ENCODE data around the gene ITGA3. TPM values are rescaled to one million over a fixed set of nuclear protein-coding genes. Genes with fewer than 3 reads are reported as not detected.
A peak's percentile ranks its signal among the peaks of the same experiment; 100 is the strongest.

The ITGA3 gene
- total and polyA plus RNA-seq, 10 donors = 5.5 to 52.3 (median 32.8) TPM

DNA sequence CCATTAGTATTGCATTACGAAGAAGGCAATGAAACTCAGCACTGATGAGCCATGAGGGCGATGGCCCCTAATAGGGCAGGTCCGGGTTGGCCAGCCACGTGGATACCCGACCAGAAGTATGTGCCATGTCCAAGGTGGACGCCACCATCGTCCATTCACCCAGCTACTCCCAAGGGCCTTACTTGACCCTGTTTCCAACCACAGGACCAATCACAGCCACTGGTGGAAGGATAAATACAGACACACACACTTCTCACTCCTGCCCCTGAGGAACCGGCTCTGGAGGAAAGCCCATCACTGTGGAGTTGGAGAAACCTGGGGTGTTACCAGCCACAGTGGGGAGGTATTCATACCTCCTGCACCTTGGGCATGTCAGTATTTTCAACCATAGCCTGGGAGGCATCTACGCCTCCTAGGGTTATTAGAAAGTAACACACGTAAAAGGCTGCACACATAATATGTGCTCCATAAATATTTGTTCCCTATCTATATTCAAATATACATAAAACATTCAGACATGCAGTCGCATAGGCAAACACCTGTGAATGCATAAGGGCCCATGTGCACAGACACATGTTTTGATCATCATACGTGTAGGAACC, 5.4 kb upstream of the ITGA3 start:
- H3K36me3 ChIP-seq = no peaks in the 10 kb centered on the region
- no peak for TF ChIP-seq POLR2A (IDR thresholded peaks at IDR 0.05)
- intact Hi-C loops (cut with DNase I; ENCODE audit: low total_unique reads) = no loop called here
- no peak overlapping the region for H3K4me3 ChIP-seq
- H3K27me3 ChIP-seq (replicated peaks in 1 of 7) = peaks cover 0 to 19% (median 0%) of the 10 kb centered on the region in 7 donors
- DNase-seq = no peak
- peak overlapping the region in 2 of 8 donors; percentile 86 to 88 for H3K27ac ChIP-seq
- peaks cover 5 to 79% (median 43%) of the 10 kb centered on the region in 6 donors for H3K4me1 ChIP-seq
- H3K9me3 ChIP-seq = no peaks in the 10 kb centered on the region
- 85 to 94% (median 89%) methylated on average over 12 of the region's 12 CpGs for WGBS, 5 donors

DNA sequence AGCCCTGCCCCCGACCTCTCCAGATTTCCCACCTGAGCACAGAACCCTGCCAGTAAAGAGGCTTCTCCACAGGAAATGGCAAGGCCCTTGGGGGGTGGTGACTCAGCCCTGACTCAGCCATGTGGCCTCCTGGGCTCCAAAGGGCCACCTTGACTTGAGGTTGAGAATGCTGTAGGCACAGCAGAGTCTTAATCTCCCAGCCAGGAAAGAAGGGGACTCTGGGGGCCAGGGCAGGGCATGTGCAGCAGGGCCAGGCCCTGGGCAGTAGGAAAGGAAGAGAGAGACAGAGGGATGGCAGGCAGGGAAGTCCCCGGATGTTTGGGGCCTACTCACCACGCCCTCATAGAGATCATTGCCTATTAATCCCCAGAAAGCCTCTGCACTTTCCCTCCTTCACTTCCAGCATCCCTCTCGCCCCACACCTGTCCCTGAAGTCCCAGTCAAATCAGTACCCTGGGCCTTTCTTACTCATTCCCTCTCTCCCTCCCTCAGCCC, 4.8 kb upstream of the ITGA3 start:
- H3K4me1 ChIP-seq = peaks cover 5 to 79% (median 42%) of the 10 kb centered on the region in 6 donors
- intact Hi-C loops (cut with DNase I; ENCODE audit: low total_unique reads) = no loop called here
- peak overlapping the region in 3 of 8 donors; percentile 21 to 88 (median 86) for H3K27ac ChIP-seq
- TF ChIP-seq, protein P1, sequence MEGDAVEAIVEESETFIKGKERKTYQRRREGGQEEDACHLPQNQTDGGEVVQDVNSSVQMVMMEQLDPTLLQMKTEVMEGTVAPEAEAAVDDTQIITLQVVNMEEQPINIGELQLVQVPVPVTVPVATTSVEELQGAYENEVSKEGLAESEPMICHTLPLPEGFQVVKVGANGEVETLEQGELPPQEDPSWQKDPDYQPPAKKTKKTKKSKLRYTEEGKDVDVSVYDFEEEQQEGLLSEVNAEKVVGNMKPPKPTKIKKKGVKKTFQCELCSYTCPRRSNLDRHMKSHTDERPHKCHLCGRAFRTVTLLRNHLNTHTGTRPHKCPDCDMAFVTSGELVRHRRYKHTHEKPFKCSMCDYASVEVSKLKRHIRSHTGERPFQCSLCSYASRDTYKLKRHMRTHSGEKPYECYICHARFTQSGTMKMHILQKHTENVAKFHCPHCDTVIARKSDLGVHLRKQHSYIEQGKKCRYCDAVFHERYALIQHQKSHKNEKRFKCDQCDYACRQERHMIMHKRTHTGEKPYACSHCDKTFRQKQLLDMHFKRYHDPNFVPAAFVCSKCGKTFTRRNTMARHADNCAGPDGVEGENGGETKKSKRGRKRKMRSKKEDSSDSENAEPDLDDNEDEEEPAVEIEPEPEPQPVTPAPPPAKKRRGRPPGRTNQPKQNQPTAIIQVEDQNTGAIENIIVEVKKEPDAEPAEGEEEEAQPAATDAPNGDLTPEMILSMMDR (IDR thresholded peaks at IDR 0.05 in 8 of 11, conservative IDR thresholded peaks at IDR 0.05 in 3 of 11) = no peak
- no peak for TF ChIP-seq POLR2AphosphoS5 (IDR thresholded peaks at IDR 0.05)
- no peak for TF ChIP-seq POLR2A (IDR thresholded peaks at IDR 0.05)
- no peak overlapping the region for H3K4me3 ChIP-seq
- no peaks in the 10 kb centered on the region for H3K36me3 ChIP-seq
- WGBS, 5 donors = 60 to 71% (median 67%) methylated on average over 4 of the region's 4 CpGs
- peaks cover 0 to 25% (median 0%) of the 10 kb centered on the region in 7 donors for H3K27me3 ChIP-seq (replicated peaks in 1 of 7)
- DNase-seq = peak; percentile 56
- no peaks in the 10 kb centered on the region for H3K9me3 ChIP-seq

DNA sequence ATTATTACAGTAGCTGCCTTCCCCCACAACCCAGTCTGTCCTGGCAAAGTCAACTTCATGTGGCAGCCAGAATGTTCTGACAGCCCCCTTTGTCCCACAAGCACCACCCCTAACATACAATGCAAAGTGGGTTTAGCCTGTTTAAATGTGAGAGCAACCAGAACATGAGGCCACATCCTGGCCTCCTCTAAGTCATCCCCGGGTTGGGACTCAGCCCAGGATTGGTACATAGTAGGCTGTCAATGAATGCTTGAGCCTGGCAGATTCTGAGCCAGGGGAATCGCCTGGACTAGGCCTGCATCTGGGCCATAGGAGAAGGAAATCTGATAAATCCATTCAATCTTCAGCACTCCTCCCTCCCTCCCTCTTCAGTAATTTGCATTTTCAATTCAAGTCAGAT, 4.3 kb upstream of the ITGA3 start:
- intact Hi-C loops (cut with DNase I; ENCODE audit: low total_unique reads) = no loop called here
- Histone ChIP-seq H3K4me3 (no peak overlapping the region), H3K36me3 (no peaks in the 10 kb centered on the region), H3K27me3 (replicated peaks in 1 of 7) (peaks cover 0 to 29% (median 0%) of the 10 kb centered on the region in 7 donors), H3K9me3 (no peaks in the 10 kb centered on the region), H3K27ac (peak overlapping the region in 3 of 8 donors; percentile 21 to 88 (median 86)), H3K4me1 (peaks cover 5 to 79% (median 40%) of the 10 kb centered on the region in 6 donors)
- 44 to 90% (median 82%) methylated on average over 2 of the region's 2 CpGs for WGBS, 5 donors
- DNase-seq = no peak
- TF ChIP-seq, protein P1 (IDR thresholded peaks at IDR 0.05 in 8 of 11, conservative IDR thresholded peaks at IDR 0.05 in 3 of 11) = no peak

DNA sequence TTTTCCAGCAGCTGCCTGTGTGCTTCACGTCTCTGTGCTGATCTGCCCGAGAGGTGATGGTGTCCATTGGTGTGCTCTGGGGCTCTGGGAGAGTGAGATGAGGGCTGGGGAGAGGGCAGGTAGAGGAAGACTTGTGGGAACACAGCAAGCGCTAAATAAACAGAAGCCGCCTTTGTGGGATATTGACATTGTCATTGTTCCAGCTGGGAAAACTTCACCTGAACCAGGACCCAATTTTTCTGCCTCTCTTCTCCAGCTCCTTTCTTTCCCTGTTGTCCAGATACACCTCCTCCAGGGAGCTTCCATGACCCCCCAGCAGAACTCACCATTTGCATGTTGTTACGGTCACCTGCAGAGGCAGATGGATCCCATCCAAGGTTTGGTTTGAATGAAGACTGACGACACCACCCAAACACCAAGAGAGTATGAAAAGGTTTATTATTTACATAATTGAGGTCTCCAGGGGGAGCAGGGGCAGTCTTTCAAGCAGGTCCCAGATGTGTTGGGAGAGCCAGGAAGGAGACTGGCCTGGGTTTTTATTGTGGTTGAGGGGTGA, 3.6 kb upstream of the ITGA3 start:
- TF ChIP-seq POLR2AphosphoS5 (IDR thresholded peaks at IDR 0.05) (no peak), POLR2A (IDR thresholded peaks at IDR 0.05) (no peak)
- TF ChIP-seq, protein P1 (IDR thresholded peaks at IDR 0.05 in 8 of 11, conservative IDR thresholded peaks at IDR 0.05 in 3 of 11) = no peak
- H3K27ac ChIP-seq = peak overlapping the region in 7 of 8 donors; percentile 5 to 88 (median 70)
- no peak overlapping the region for H3K4me3 ChIP-seq
- H3K9me3 ChIP-seq = no peaks in the 10 kb centered on the region
- intact Hi-C loops (cut with DNase I; ENCODE audit: low total_unique reads) = no loop called here
- WGBS, 5 donors = 89 to 96% (median 92%) methylated on average over 6 of the region's 6 CpGs
- peaks cover 5 to 79% (median 44%) of the 10 kb centered on the region in 6 donors for H3K4me1 ChIP-seq
- no peak for DNase-seq
- H3K27me3 ChIP-seq (replicated peaks in 1 of 7) = peaks cover 0 to 36% (median 0%) of the 10 kb centered on the region in 7 donors
- H3K36me3 ChIP-seq = no peaks in the 10 kb centered on the region

All from spleen (tissue), 11 donors.